Fibroblast of skin of left biceps (primary cell): ENCODE results near the gene LHFPL2.

Source experiments
- DNase-seq, 2 experiments: peaks; one replicate each; pipeline ENCODE4 v3.0.0-alpha.2; 2013; ENCODE audit warnings: low read depth in 2 of 2

Gene LHFPL2

GRCh38 chr5:78570646-78571045 is 77.9 kb downstream of the LHFPL2 start:
- DNase-seq: no peak

- peak in 1 of 2 experiments; percentile 50 for DNase-seq
These were observed 79.1 kb downstream of the LHFPL2 start for GRCh38 chr5:78569441-78569840.

GRCh38 chr5:78568676-78569075 is 79.9 kb downstream of the LHFPL2 start:
- no peak for DNase-seq

- DNase-seq: no peak
These were observed 80.4 kb downstream of the LHFPL2 start for GRCh38 chr5:78568212-78568611.

- no peak for DNase-seq
These were observed 81.0 kb downstream of the LHFPL2 start for GRCh38 chr5:78567617-78568016.

- no peak for DNase-seq
These were observed 81.7 kb downstream of the LHFPL2 start for GRCh38 chr5:78566747-78567425.

GRCh38 chr5:78565395-78565794 is 83.2 kb downstream of the LHFPL2 start:
- DNase-seq: no peak

- DNase-seq: no peak
These were observed 85.0 kb downstream of the LHFPL2 start for GRCh38 chr5:78563621-78564020.

- no peak for DNase-seq
These were observed 85.8 kb downstream of the LHFPL2 start for GRCh38 chr5:78562714-78563330.

- no peak for DNase-seq
These were observed 86.6 kb downstream of the LHFPL2 start for GRCh38 chr5:78562001-78562400.

GRCh38 chr5:78561261-78561660 is 87.3 kb downstream of the LHFPL2 start:
- DNase-seq: no peak

GRCh38 chr5:78560000-78560855 is 88.3 kb downstream of the LHFPL2 start:
- DNase-seq: no peak

- no peak for DNase-seq
These were observed 91.0 kb downstream of the LHFPL2 start for GRCh38 chr5:78557601-78558000.

GRCh38 chr5:78555870-78556269 is 92.7 kb downstream of the LHFPL2 start:
- no peak for DNase-seq

GRCh38 chr5:78554670-78555069 is 93.9 kb downstream of the LHFPL2 start:
- DNase-seq: peak in 1 of 2 experiments; percentile 51

GRCh38 chr5:78553580-78554353 is 94.8 kb downstream of the LHFPL2 start:
- DNase-seq: no peak

- DNase-seq: no peak
These were observed 95.7 kb downstream of the LHFPL2 start for GRCh38 chr5:78552729-78553342.

- peak in 1 of 2 experiments; percentile 28 for DNase-seq
These were observed 97.7 kb downstream of the LHFPL2 start for GRCh38 chr5:78550891-78551290.

- no peak for DNase-seq
These were observed 99.5 kb downstream of the LHFPL2 start for GRCh38 chr5:78549043-78549442.

- DNase-seq: peak; percentile 89
These were observed 100.6 kb downstream of the LHFPL2 start for GRCh38 chr5:78547731-78548615.
